ENCODE data around the gene EVX2. TPM values are rescaled to one million over a fixed set of nuclear protein-coding genes. Genes with fewer than 3 reads are reported as not detected.

Gene EVX2
- polyA plus RNA-seq, 1 of the 3 experiments (the other 2 are of a cell fraction), result not detected

DNA sequence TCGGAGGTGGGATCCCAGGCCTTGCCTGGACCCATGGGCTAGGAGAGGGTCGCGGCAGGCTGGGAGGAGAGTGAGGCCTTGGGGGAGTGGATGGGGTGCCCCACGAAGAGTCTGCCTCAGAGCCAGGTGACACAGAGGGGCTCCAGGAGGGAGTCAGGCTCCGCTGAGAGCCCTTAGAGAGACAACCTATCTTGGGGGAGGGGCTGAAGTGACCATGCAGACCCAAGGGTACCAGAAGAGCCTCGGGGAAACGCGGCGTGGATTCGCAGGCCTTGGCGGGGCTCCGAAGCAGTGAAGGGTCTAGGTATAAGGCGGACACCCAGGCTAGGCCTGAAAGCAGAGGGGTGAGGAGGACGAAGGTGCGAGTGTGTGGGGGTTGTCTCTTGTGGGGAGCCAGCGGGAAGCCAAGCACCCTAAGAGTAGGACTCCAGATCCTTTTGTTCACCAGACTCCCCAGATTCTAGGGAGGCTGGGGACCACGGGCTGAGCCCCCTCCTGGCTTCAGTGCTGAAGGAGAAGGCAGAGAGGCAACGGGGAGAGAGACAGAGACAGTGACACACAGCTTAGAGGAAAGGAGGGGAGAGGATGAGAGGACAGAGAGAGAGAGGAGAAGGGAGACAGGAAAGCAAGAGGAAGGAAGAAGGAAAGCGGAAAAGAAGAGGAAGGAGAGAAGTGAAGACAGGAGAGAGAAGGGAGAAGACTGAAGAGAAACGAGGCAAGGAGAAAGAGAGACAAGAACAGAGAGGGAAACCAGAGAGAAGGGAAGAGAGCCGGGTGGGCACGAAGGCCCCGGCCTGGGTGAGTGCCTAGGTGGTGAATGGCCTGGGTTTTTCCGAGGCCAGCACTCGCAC, 22.2 kb upstream of the EVX2 start:
- H2AFZ ChIP-seq (ENCODE audit: low read depth), result no peak overlapping the region
- ChIA-PET CTCF (interaction anchor here (0.7 to 17.7 kb wide), 11 partner anchors 8 to 1032 kb away, joined by 3 to 264 read pairs (median 4); partner anchors contain the start of genes HOXD10, HOXD12, HOXD13 and HOXD9), POLR2A (interaction anchor here (0.7 kb wide), 1 partner anchor 1023 kb away, joined by 3 read pairs; no protein-coding TSS in a partner anchor)
- H3K79me2 ChIP-seq (ENCODE audit: insufficient read depth), result no peaks in the 10 kb centered on the region
- H3K27ac ChIP-seq (ENCODE audit: low read depth in 2 of 2, low read length in 1 of 2), result no peak overlapping the region
- H4K20me1 ChIP-seq (ENCODE audit: insufficient read depth), result no peaks in the 10 kb centered on the region
- peaks cover 0 to 13% of the 10 kb centered on the region in 2 experiments; a peak in 2 of 4 replicates for H3K4me1 ChIP-seq (ENCODE audit: control insufficient read depth in 1 of 2, insufficient read depth in 2 of 2, low read depth in 1 of 2, low read length in 1 of 2)
- no peaks in the 10 kb centered on the region for H3K36me3 ChIP-seq (replicated peaks in 1 of 2; ENCODE audit: control insufficient read depth in 1 of 2, insufficient read depth in 2 of 2, low read length in 1 of 2)
- peak overlapping the region; percentile 63; the same call in 1 of the 2 replicates for H3K4me2 ChIP-seq
- no peak overlapping the region for H3K4me3 ChIP-seq (ENCODE audit: low read depth in 2 of 2, low read length in 1 of 2)
- H3K9me2 ChIP-seq, result no peaks in the 10 kb centered on the region
- 53% methylated on average over 24 of the region's 25 CpGs for WGBS (ENCODE audit: low lambda C conversion rate)
- no peak overlapping the region for H3K9ac ChIP-seq
- H3K9me3 ChIP-seq, result no peaks in the 10 kb centered on the region
- no peak for TF ChIP-seq EZH2phosphoT487 (IDR thresholded peaks at IDR 0.05; ENCODE audit: borderline replicate concordance, low read depth)
- TF ChIP-seq POLR2AphosphoS5 (IDR thresholded peaks at IDR 0.05; ENCODE audit: low read depth, low read length), result no peak
- TF ChIP-seq RXRA (IDR thresholded peaks at IDR 0.05; ENCODE audit: borderline replicate concordance, low read depth), result no peak
- TF ChIP-seq NFIC (IDR thresholded peaks at IDR 0.05; ENCODE audit: borderline replicate concordance), result no peak
- TF ChIP-seq JUND (IDR thresholded peaks at IDR 0.05), result no peak
- TF ChIP-seq SMC3 (IDR thresholded peaks at IDR 0.05; ENCODE audit: low read depth, low read length), result no peak
- no peak for TF ChIP-seq TCF12 (IDR thresholded peaks at IDR 0.05)
- TF ChIP-seq RAD21 (IDR thresholded peaks at IDR 0.05; ENCODE audit: low read length), result no peak
- no peak for TF ChIP-seq YY1 (IDR thresholded peaks at IDR 0.05; ENCODE audit: low read depth)
- no peak for TF ChIP-seq ZBTB33 (IDR thresholded peaks at IDR 0.05; ENCODE audit: borderline replicate concordance, low read depth)
- no peak for TF ChIP-seq GABPA (IDR thresholded peaks at IDR 0.05; ENCODE audit: low read depth)
- no peak for TF ChIP-seq SIN3A (IDR thresholded peaks at IDR 0.05; ENCODE audit: borderline replicate concordance, low read depth, low read length)
- peaks cover 11% of the 10 kb centered on the region for H3F3A ChIP-seq (replicated peaks; ENCODE audit: insufficient read depth)
- DNase-seq, result no peak
- peaks cover 86% of the 10 kb centered on the region for H3K27me3 ChIP-seq (ENCODE audit: insufficient read depth)

- no peak for DNase-seq
- no peaks in the 10 kb centered on the region for H3K9me3 ChIP-seq
- no peaks in the 10 kb centered on the region for H3K36me3 ChIP-seq (replicated peaks in 1 of 2; ENCODE audit: control insufficient read depth in 1 of 2, insufficient read depth in 2 of 2, low read length in 1 of 2)
- no peaks in the 10 kb centered on the region for H3K79me2 ChIP-seq (ENCODE audit: insufficient read depth)
- H3K4me2 ChIP-seq, result peak overlapping the region; percentile 76; the same call in 1 of the 2 replicates
- TF ChIP-seq EP300 (IDR thresholded peaks at IDR 0.05; ENCODE audit: borderline replicate concordance in 1 of 2, low read depth in 1 of 2, low read length in 1 of 2) (no peak), EZH2phosphoT487 (IDR thresholded peaks at IDR 0.05; ENCODE audit: borderline replicate concordance, low read depth) (no peak), GATA2 (CRISPR knock-in tag; IDR thresholded peaks at IDR 0.05) (no peak), JUND (IDR thresholded peaks at IDR 0.05) (no peak), CHD2 (IDR thresholded peaks at IDR 0.05; ENCODE audit: low read length, partially characterized antibody) (no peak), FOXJ3 (CRISPR knock-in tag; IDR thresholded peaks at IDR 0.05) (no peak), FOXM1 (IDR thresholded peaks at IDR 0.05; ENCODE audit: low read depth) (no peak), SIN3A (IDR thresholded peaks at IDR 0.05; ENCODE audit: borderline replicate concordance, low read depth, low read length) (no peak), TEAD4 (IDR thresholded peaks at IDR 0.05; ENCODE audit: borderline replicate concordance, insufficient read depth) (no peak), ELF1 (IDR thresholded peaks at IDR 0.05) (no peak), USF1 (IDR thresholded peaks at IDR 0.05; ENCODE audit: borderline replicate concordance, low read depth) (no peak), TCF12 (IDR thresholded peaks at IDR 0.05) (no peak), RAD21 (IDR thresholded peaks at IDR 0.05; ENCODE audit: low read length) (no peak), MXI1 (IDR thresholded peaks at IDR 0.05; ENCODE audit: low read depth, low read length) (no peak), TAF1 (IDR thresholded peaks at IDR 0.05; ENCODE audit: borderline replicate concordance, low read depth, low read length) (no peak), RFX5 (IDR thresholded peaks at IDR 0.05; ENCODE audit: low read length) (no peak)
- H3K4me1 ChIP-seq (ENCODE audit: control insufficient read depth in 1 of 2, insufficient read depth in 2 of 2, low read depth in 1 of 2, low read length in 1 of 2), result peaks cover 0 to 13% of the 10 kb centered on the region in 2 experiments; a peak in 2 of 4 replicates
- peaks cover 86% of the 10 kb centered on the region for H3K27me3 ChIP-seq (ENCODE audit: insufficient read depth)
- no peak overlapping the region for H2AFZ ChIP-seq (ENCODE audit: low read depth)
- H3K27ac ChIP-seq (ENCODE audit: low read depth in 2 of 2, low read length in 1 of 2), result no peak overlapping the region
- H3K4me3 ChIP-seq (ENCODE audit: low read depth in 2 of 2, low read length in 1 of 2), result peak overlapping the region; percentile 32 to 54; a peak in 3 of 4 replicates
- no peaks in the 10 kb centered on the region for H3K9me2 ChIP-seq
- WGBS (ENCODE audit: low lambda C conversion rate), result 45% methylated on average over 25 of the region's 25 CpGs
- no peaks in the 10 kb centered on the region for H4K20me1 ChIP-seq (ENCODE audit: insufficient read depth)
- POLR2A ChIA-PET, result no interaction called here
- CTCF ChIA-PET, result interaction anchor here (0.8 to 17.7 kb wide), 14 partner anchors 9 to 1405 kb away, joined by 3 to 264 read pairs (median 4); partner anchors contain the start of genes HOXD10, HOXD12, HOXD13 and HOXD9
- peaks cover 11% of the 10 kb centered on the region for H3F3A ChIP-seq (replicated peaks; ENCODE audit: insufficient read depth)
- H3K9ac ChIP-seq, result no peak overlapping the region
These were observed 21.4 kb upstream of the EVX2 start for GRCh38 chr2:176105078-176105729.
